GM23338 (cell line): ENCODE measurements around the gene CD38. TPM values are rescaled to one million over a fixed set of nuclear protein-coding genes. Genes with fewer than 3 reads are reported as not detected.

Experiments used
- ATAC-seq: fragments of 200-7000 bp; cut with Tn5 transposase; 3 replicates; pipeline ENCODE4 v1.9.1; 2020
- DNase-seq: peaks from one replicate; pipeline ENCODE4 v3.0.0-alpha.2; 2015; ENCODE audit warnings: low spot score
- H2AFZ ChIP-seq: fragments of 200-600 bp; sonication (generic); 2 replicates; pipeline ENCODE4 v1.8.0; 2016; ENCODE audit warnings: antibody characterized with exemption, mild to moderate bottlenecking, moderate library complexity
- H3F3A ChIP-seq: fragments of 200-600 bp; sonication (generic); replicated peaks from 2 replicates; pipeline ENCODE4 v1.8.0; 2017; ENCODE audit warnings: antibody characterized with exemption, mixed run types, low read depth
- H3K27ac ChIP-seq: fragments of 200-600 bp; sonication (generic); 2 replicates; pipeline ENCODE4 v1.6.1; 2016; ENCODE audit warnings: low read depth
- H3K27me3 ChIP-seq: fragments of 200-600 bp; sonication (generic); 2 replicates; pipeline ENCODE4 v1.8.0; 2016; ENCODE audit warnings: mild to moderate bottlenecking, mixed run types, moderate library complexity; ENCODE audit not compliant: insufficient read depth
- H3K36me3 ChIP-seq: fragments of 200-600 bp; sonication (generic); 2 replicates; pipeline ENCODE4 v1.8.0; 2016; ENCODE audit warnings: mild to moderate bottlenecking; ENCODE audit not compliant: insufficient read depth
- H3K4me1 ChIP-seq: fragments of 200-600 bp; sonication (generic); 2 replicates; pipeline ENCODE4 v1.8.0; 2016; ENCODE audit warnings: mild to moderate bottlenecking, moderate library complexity; ENCODE audit not compliant: insufficient read depth
- H3K4me2 ChIP-seq: fragments of 200-600 bp; sonication (generic); 2 replicates; pipeline ENCODE4 v1.7.1; 2017; ENCODE audit warnings: mixed run types
- H3K4me3 ChIP-seq: fragments of 200-600 bp; sonication (generic); 2 replicates; pipeline ENCODE4 v1.6.1; 2016; ENCODE audit warnings: mixed run types
- H3K79me2 ChIP-seq: fragments of 200-600 bp; sonication (generic); replicated peaks from 2 replicates; pipeline ENCODE4 v1.8.0; 2017; ENCODE audit warnings: mild to moderate bottlenecking; ENCODE audit not compliant: insufficient read depth
- H3K9me2 ChIP-seq: fragments of 200-600 bp; sonication (generic); 2 replicates; pipeline ENCODE4 v1.8.0; 2017; ENCODE audit not compliant: insufficient read depth
- H4K20me1 ChIP-seq: fragments of 200-600 bp; sonication (generic); replicated peaks from 2 replicates; pipeline ENCODE4 v1.8.0; 2017; ENCODE audit warnings: mild to moderate bottlenecking; ENCODE audit not compliant: insufficient read depth
- H3K27ac Mint-ChIP-seq: 2 replicates; pipeline ENCODE4 v1.8.0; 2020; ENCODE audit warnings: inconsistent platforms, mild to moderate bottlenecking, moderate library complexity, mixed read lengths
- H3K27me3 Mint-ChIP-seq: 3 replicates; pipeline ENCODE4 v1.8.0; 2022; ENCODE audit warnings: low read depth, mild to moderate bottlenecking, moderate library complexity, mixed read lengths, inconsistent platforms; ENCODE audit not compliant: insufficient read depth, poor library complexity
- H3K36me3 Mint-ChIP-seq: 3 replicates; pipeline ENCODE4 v1.8.0; 2021; ENCODE audit warnings: low read depth, mild to moderate bottlenecking, inconsistent platforms, moderate library complexity, mixed read lengths
- H3K4me1 Mint-ChIP-seq: 3 replicates; pipeline ENCODE4 v1.8.0; 2020; ENCODE audit warnings: mild to moderate bottlenecking, inconsistent platforms, mixed read lengths
- H3K4me3 Mint-ChIP-seq: 3 replicates; pipeline ENCODE4 v1.8.0; 2021; ENCODE audit warnings: moderate library complexity, mild to moderate bottlenecking, inconsistent platforms, mixed read lengths
- H3K9me3 Mint-ChIP-seq: 3 replicates; pipeline ENCODE4 v1.8.0; 2020; ENCODE audit warnings: moderate library complexity, mild to moderate bottlenecking, inconsistent platforms, mixed read lengths
- CREB1 ChIP-seq: fragments of 250-450 bp; sonication (Bioruptor Pico); IDR thresholded peaks from 2 replicates; pipeline ENCODE4 v1.5.0; 2020; ENCODE audit warnings: low read depth, mild to moderate bottlenecking, moderate library complexity
- EZH2 ChIP-seq: fragments of 200-600 bp; sonication (generic); IDR thresholded peaks from one replicate; pipeline ENCODE4 v1.8.0; 2017; ENCODE audit warnings: antibody characterized with exemption, mild to moderate bottlenecking, low read depth; ENCODE audit not compliant: unreplicated experiment
- EZH2phosphoT487 ChIP-seq: fragments of 200-600 bp; sonication (generic); IDR thresholded peaks from one replicate; pipeline ENCODE4 v1.8.1; 2018; ENCODE audit warnings: antibody characterized with exemption; ENCODE audit not compliant: unreplicated experiment
- JUNB ChIP-seq: IDR thresholded peaks from one replicate; pipeline ENCODE4 v1.6.1; 2016; ENCODE audit warnings: antibody characterized with exemption; ENCODE audit not compliant: unreplicated experiment
- NANOG ChIP-seq: IDR thresholded peaks from 2 replicates; pipeline ENCODE4 v1.6.1; 2016; ENCODE audit warnings: antibody characterized with exemption, borderline replicate concordance
- POLR2AphosphoS5 ChIP-seq: IDR thresholded peaks from 2 replicates; pipeline ENCODE4 v1.6.1; 2016; ENCODE audit warnings: antibody characterized with exemption, low read depth
- STAT1 ChIP-seq: IDR thresholded peaks from one replicate; pipeline ENCODE4 v1.6.1; 2016; ENCODE audit warnings: antibody characterized with exemption; ENCODE audit not compliant: unreplicated experiment
- ZNF114 ChIP-seq: fragments of 250-450 bp; sonication (Bioruptor Pico); IDR thresholded peaks from 2 replicates; pipeline ENCODE4 v1.5.0; 2020; ENCODE audit warnings: mild to moderate bottlenecking, moderate library complexity
- ZNF331 ChIP-seq: fragments of 250-450 bp; sonication (Bioruptor Pico); IDR thresholded peaks from 2 replicates; pipeline ENCODE4 v1.5.0; 2020; ENCODE audit warnings: low read depth, mild to moderate bottlenecking, moderate library complexity
- polyA plus RNA-seq: library from polyadenylated mRNA; unstranded; fragments of >200 nt; fragmentation: Nextera tagmentation; extraction: Ambion mirVana; gene quantifications from 2 replicates; pipeline ENCODE4 v1.2.1, GENCODE V29; 2016
- total RNA-seq: library from RNA; depleted of rRNA; stranded (reverse); fragments of >200 nt; shearing (Covaris generic); gene quantifications from 2 replicates; pipeline ENCODE4 v1.2.3, GENCODE V29; 2014
- TF ChIP-seq, protein P1 (sequence below): fragments of 250-450 bp; sonication (Bioruptor Pico); IDR thresholded peaks from 2 replicates; pipeline ENCODE4 v1.5.0; 2020; ENCODE audit warnings: mild to moderate bottlenecking, moderate library complexity
- TF ChIP-seq, protein P2 (sequence below): IDR thresholded peaks from one replicate; pipeline ENCODE4 v1.6.1; 2018; ENCODE audit warnings: antibody characterized with exemption; ENCODE audit not compliant: unreplicated experiment
- TF ChIP-seq, protein P3 (sequence below), 2 experiments: fragments of 200-600 bp in 1 of 2; sonication (generic) in 1 of 2; conservative IDR thresholded peaks; 2 replicates each; pipeline versions ENCODE4 v1.5.1 to v1.6.1; 2016 to 2017; ENCODE audit warnings: antibody characterized with exemption in 2 of 2, low read depth in 2 of 2, mild to moderate bottlenecking in 2 of 2, moderate library complexity in 1 of 2
- TF ChIP-seq, protein P4 (sequence below): IDR thresholded peaks from 2 replicates; pipeline ENCODE4 v1.6.1; 2016; ENCODE audit warnings: antibody characterized with exemption

Gene CD38
- total and polyA plus RNA-seq, 2 experiments from 2014 or later, result 0.17 to 0.24 TPM

DNA sequence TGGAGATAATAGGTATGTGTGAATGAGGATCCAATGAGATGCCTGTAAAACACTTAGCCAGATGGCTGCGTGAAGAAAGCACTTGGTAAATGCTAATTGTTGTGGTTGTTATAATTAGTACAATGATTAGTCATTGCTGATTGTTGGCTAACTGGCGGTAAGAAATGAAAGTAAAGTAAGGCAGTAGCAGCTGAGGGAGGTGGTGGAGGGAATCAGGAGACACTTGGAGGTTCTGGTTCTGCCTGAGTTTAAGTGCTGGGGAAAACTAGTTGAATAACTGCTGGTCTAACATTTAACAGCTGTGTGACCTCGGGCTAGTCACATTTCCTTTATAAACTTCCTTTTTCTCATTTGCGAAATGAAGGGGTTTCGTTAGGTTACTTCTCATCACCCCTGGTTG lies 30.9 kb downstream of the CD38 start:
- ATAC-seq, result no peak

More for the DNA sequence above, 30.9 kb downstream of the CD38 start:
- Histone ChIP-seq H4K20me1 (no peaks in the 10 kb centered on the region), H3K4me1 (no peaks in the 10 kb centered on the region), H3F3A (no peaks in the 10 kb centered on the region), H3K79me2 (no peaks in the 10 kb centered on the region), H3K9me2 (no peaks in the 10 kb centered on the region), H3K4me2 (no peak overlapping the region), H3K27ac (no peak overlapping the region), H3K36me3 (no peaks in the 10 kb centered on the region), H3K4me3 (no peak overlapping the region), H2AFZ (no peak overlapping the region), H3K27me3 (no peaks in the 10 kb centered on the region)
- Mint-ChIP-seq H3K4me3 (no peak overlapping the region), H3K4me1 (peaks cover 9% of the 10 kb centered on the region), H3K9me3 (peaks cover 5% of the 10 kb centered on the region; the same call in 1 of the 3 replicates), H3K27ac (no peak overlapping the region), H3K36me3 (no peaks in the 10 kb centered on the region), H3K27me3 (peaks cover 2% of the 10 kb centered on the region)
- no peak for TF ChIP-seq EZH2phosphoT487
- no peak for TF ChIP-seq POLR2AphosphoS5
- TF ChIP-seq, protein P1, sequence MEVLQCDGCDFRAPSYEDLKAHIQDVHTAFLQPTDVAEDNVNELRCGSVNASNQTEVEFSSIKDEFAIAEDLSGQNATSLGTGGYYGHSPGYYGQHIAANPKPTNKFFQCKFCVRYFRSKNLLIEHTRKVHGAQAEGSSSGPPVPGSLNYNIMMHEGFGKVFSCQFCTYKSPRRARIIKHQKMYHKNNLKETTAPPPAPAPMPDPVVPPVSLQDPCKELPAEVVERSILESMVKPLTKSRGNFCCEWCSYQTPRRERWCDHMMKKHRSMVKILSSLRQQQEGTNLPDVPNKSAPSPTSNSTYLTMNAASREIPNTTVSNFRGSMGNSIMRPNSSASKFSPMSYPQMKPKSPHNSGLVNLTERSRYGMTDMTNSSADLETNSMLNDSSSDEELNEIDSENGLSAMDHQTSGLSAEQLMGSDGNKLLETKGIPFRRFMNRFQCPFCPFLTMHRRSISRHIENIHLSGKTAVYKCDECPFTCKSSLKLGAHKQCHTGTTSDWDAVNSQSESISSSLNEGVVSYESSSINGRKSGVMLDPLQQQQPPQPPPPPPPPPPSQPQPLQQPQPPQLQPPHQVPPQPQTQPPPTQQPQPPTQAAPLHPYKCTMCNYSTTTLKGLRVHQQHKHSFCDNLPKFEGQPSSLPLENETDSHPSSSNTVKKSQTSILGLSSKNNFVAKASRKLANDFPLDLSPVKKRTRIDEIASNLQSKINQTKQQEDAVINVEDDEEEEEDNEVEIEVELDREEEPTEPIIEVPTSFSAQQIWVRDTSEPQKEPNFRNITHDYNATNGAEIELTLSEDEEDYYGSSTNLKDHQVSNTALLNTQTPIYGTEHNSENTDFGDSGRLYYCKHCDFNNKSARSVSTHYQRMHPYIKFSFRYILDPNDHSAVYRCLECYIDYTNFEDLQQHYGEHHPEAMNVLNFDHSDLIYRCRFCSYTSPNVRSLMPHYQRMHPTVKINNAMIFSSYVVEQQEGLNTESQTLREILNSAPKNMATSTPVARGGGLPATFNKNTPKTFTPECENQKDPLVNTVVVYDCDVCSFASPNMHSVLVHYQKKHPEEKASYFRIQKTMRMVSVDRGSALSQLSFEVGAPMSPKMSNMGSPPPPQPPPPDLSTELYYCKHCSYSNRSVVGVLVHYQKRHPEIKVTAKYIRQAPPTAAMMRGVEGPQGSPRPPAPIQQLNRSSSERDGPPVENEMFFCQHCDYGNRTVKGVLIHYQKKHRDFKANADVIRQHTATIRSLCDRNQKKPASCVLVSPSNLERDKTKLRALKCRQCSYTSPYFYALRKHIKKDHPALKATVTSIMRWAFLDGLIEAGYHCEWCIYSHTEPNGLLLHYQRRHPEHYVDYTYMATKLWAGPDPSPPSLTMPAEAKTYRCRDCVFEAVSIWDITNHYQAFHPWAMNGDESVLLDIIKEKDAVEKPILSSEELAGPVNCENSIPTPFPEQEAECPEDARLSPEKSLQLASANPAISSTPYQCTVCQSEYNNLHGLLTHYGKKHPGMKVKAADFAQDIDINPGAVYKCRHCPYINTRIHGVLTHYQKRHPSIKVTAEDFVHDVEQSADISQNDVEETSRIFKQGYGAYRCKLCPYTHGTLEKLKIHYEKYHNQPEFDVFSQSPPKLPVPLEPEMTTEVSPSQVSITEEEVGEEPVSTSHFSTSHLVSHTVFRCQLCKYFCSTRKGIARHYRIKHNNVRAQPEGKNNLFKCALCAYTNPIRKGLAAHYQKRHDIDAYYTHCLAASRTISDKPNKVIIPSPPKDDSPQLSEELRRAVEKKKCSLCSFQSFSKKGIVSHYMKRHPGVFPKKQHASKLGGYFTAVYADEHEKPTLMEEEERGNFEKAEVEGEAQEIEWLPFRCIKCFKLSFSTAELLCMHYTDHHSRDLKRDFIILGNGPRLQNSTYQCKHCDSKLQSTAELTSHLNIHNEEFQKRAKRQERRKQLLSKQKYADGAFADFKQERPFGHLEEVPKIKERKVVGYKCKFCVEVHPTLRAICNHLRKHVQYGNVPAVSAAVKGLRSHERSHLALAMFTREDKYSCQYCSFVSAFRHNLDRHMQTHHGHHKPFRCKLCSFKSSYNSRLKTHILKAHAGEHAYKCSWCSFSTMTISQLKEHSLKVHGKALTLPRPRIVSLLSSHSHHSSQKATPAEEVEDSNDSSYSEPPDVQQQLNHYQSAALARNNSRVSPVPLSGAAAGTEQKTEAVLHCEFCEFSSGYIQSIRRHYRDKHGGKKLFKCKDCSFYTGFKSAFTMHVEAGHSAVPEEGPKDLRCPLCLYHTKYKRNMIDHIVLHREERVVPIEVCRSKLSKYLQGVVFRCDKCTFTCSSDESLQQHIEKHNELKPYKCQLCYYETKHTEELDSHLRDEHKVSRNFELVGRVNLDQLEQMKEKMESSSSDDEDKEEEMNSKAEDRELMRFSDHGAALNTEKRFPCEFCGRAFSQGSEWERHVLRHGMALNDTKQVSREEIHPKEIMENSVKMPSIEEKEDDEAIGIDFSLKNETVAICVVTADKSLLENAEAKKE (CRISPR knock-in tag), result no peak
- TF ChIP-seq CREB1 (CRISPR knock-in tag), result no peak
- TF ChIP-seq, protein P2, sequence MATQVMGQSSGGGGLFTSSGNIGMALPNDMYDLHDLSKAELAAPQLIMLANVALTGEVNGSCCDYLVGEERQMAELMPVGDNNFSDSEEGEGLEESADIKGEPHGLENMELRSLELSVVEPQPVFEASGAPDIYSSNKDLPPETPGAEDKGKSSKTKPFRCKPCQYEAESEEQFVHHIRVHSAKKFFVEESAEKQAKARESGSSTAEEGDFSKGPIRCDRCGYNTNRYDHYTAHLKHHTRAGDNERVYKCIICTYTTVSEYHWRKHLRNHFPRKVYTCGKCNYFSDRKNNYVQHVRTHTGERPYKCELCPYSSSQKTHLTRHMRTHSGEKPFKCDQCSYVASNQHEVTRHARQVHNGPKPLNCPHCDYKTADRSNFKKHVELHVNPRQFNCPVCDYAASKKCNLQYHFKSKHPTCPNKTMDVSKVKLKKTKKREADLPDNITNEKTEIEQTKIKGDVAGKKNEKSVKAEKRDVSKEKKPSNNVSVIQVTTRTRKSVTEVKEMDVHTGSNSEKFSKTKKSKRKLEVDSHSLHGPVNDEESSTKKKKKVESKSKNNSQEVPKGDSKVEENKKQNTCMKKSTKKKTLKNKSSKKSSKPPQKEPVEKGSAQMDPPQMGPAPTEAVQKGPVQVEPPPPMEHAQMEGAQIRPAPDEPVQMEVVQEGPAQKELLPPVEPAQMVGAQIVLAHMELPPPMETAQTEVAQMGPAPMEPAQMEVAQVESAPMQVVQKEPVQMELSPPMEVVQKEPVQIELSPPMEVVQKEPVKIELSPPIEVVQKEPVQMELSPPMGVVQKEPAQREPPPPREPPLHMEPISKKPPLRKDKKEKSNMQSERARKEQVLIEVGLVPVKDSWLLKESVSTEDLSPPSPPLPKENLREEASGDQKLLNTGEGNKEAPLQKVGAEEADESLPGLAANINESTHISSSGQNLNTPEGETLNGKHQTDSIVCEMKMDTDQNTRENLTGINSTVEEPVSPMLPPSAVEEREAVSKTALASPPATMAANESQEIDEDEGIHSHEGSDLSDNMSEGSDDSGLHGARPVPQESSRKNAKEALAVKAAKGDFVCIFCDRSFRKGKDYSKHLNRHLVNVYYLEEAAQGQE, result no peak
- TF ChIP-seq STAT1, result no peak
- no peak for TF ChIP-seq JUNB
- TF ChIP-seq ZNF331, result no peak
- no peak for TF ChIP-seq NANOG
- TF ChIP-seq ZNF114, result no peak
- no peak for TF ChIP-seq EZH2
- TF ChIP-seq, protein P3, sequence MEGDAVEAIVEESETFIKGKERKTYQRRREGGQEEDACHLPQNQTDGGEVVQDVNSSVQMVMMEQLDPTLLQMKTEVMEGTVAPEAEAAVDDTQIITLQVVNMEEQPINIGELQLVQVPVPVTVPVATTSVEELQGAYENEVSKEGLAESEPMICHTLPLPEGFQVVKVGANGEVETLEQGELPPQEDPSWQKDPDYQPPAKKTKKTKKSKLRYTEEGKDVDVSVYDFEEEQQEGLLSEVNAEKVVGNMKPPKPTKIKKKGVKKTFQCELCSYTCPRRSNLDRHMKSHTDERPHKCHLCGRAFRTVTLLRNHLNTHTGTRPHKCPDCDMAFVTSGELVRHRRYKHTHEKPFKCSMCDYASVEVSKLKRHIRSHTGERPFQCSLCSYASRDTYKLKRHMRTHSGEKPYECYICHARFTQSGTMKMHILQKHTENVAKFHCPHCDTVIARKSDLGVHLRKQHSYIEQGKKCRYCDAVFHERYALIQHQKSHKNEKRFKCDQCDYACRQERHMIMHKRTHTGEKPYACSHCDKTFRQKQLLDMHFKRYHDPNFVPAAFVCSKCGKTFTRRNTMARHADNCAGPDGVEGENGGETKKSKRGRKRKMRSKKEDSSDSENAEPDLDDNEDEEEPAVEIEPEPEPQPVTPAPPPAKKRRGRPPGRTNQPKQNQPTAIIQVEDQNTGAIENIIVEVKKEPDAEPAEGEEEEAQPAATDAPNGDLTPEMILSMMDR (conservative IDR thresholded peaks at IDR 0.05; ENCODE audit: low read depth in 2 of 2), result no peak
- TF ChIP-seq, protein P4, sequence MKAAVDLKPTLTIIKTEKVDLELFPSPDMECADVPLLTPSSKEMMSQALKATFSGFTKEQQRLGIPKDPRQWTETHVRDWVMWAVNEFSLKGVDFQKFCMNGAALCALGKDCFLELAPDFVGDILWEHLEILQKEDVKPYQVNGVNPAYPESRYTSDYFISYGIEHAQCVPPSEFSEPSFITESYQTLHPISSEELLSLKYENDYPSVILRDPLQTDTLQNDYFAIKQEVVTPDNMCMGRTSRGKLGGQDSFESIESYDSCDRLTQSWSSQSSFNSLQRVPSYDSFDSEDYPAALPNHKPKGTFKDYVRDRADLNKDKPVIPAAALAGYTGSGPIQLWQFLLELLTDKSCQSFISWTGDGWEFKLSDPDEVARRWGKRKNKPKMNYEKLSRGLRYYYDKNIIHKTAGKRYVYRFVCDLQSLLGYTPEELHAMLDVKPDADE, result no peak
- DNase-seq, result no peak
